ENCODE data around the gene MICAL1.
A peak's percentile ranks its signal among the peaks of the same experiment; 100 is the strongest.
"Not testable (repeated sequence)": the region's sequence is repeated elsewhere in the genome, so short reads cannot be mapped to it uniquely, and the experiment has no call there.

The MICAL1 gene

GRCh38 chr6:109472132-109472995 lies 16.8 kb upstream of the MICAL1 start:
- H3K4me3 ChIP-seq (ENCODE audit: low read length): no peak overlapping the region
- H3K27me3 ChIP-seq (ENCODE audit: control insufficient read depth, insufficient read depth, low read length): no peaks in the 10 kb centered on the region
- peaks cover 29% of the 10 kb centered on the region for H3K36me3 ChIP-seq (ENCODE audit: control insufficient read depth, insufficient read depth, low read length)
- H3K27ac ChIP-seq (ENCODE audit: low read depth, low read length): no peak overlapping the region
- no peaks in the 10 kb centered on the region for H3K4me1 ChIP-seq (ENCODE audit: control insufficient read depth, insufficient read depth, low read length)
- no peak overlapping the region for H3K9ac ChIP-seq (ENCODE audit: low read length)

GRCh38 chr6:109471105-109471810 lies 15.7 kb upstream of the MICAL1 start:
- Histone ChIP-seq H3K36me3 (ENCODE audit: control insufficient read depth, insufficient read depth, low read length) (peaks cover 29% of the 10 kb centered on the region), H3K9ac (ENCODE audit: low read length) (no peak overlapping the region), H3K27me3 (ENCODE audit: control insufficient read depth, insufficient read depth, low read length) (no peaks in the 10 kb centered on the region), H3K4me1 (ENCODE audit: control insufficient read depth, insufficient read depth, low read length) (no peaks in the 10 kb centered on the region), H3K27ac (ENCODE audit: low read depth, low read length) (no peak overlapping the region), H3K4me3 (ENCODE audit: low read length) (no peak overlapping the region)

GRCh38 chr6:109469591-109470189 lies 14.1 kb upstream of the MICAL1 start:
- H3K4me3 ChIP-seq (ENCODE audit: low read length): no peak overlapping the region
- no peaks in the 10 kb centered on the region for H3K4me1 ChIP-seq (ENCODE audit: control insufficient read depth, insufficient read depth, low read length)
- peaks cover 29% of the 10 kb centered on the region for H3K36me3 ChIP-seq (ENCODE audit: control insufficient read depth, insufficient read depth, low read length)
- no peaks in the 10 kb centered on the region for H3K27me3 ChIP-seq (ENCODE audit: control insufficient read depth, insufficient read depth, low read length)
- no peak overlapping the region for H3K27ac ChIP-seq (ENCODE audit: low read depth, low read length)
- no peak overlapping the region for H3K9ac ChIP-seq (ENCODE audit: low read length)

GRCh38 chr6:109467696-109468095 lies 12.1 kb upstream of the MICAL1 start:
- H3K4me1 ChIP-seq (ENCODE audit: control insufficient read depth, insufficient read depth, low read length): no peaks in the 10 kb centered on the region
- H3K36me3 ChIP-seq (ENCODE audit: control insufficient read depth, insufficient read depth, low read length): peaks cover 29% of the 10 kb centered on the region
- no peak overlapping the region for H3K9ac ChIP-seq (ENCODE audit: low read length)
- no peaks in the 10 kb centered on the region for H3K27me3 ChIP-seq (ENCODE audit: control insufficient read depth, insufficient read depth, low read length)
- H3K4me3 ChIP-seq (ENCODE audit: low read length): no peak overlapping the region
- H3K27ac ChIP-seq (ENCODE audit: low read depth, low read length): no peak overlapping the region

- Histone ChIP-seq H3K27me3 (ENCODE audit: control insufficient read depth, insufficient read depth, low read length) (no peaks in the 10 kb centered on the region), H3K4me3 (ENCODE audit: low read length) (no peak overlapping the region), H3K4me1 (ENCODE audit: control insufficient read depth, insufficient read depth, low read length) (no peaks in the 10 kb centered on the region), H3K27ac (ENCODE audit: low read depth, low read length) (no peak overlapping the region), H3K36me3 (ENCODE audit: control insufficient read depth, insufficient read depth, low read length) (peaks cover 19% of the 10 kb centered on the region), H3K9ac (ENCODE audit: low read length) (peak overlapping the region; percentile 10)
Measured at GRCh38 chr6:109466212-109466923, 10.8 kb upstream of the MICAL1 start.

GRCh38 chr6:109465772-109466171 lies 10.2 kb upstream of the MICAL1 start:
- Histone ChIP-seq H3K27ac (ENCODE audit: low read depth, low read length) (no peak overlapping the region), H3K36me3 (ENCODE audit: control insufficient read depth, insufficient read depth, low read length) (peaks cover 13% of the 10 kb centered on the region), H3K27me3 (ENCODE audit: control insufficient read depth, insufficient read depth, low read length) (no peaks in the 10 kb centered on the region), H3K4me1 (ENCODE audit: control insufficient read depth, insufficient read depth, low read length) (no peaks in the 10 kb centered on the region), H3K9ac (ENCODE audit: low read length) (no peak overlapping the region), H3K4me3 (ENCODE audit: low read length) (no peak overlapping the region)

- Histone ChIP-seq H3K4me1 (ENCODE audit: control insufficient read depth, insufficient read depth, low read length) (no peaks in the 10 kb centered on the region), H3K27ac (ENCODE audit: low read depth, low read length) (no peak overlapping the region), H3K27me3 (ENCODE audit: control insufficient read depth, insufficient read depth, low read length) (no peaks in the 10 kb centered on the region), H3K4me3 (ENCODE audit: low read length) (no peak overlapping the region), H3K36me3 (ENCODE audit: control insufficient read depth, insufficient read depth, low read length) (peaks cover 4% of the 10 kb centered on the region), H3K9ac (ENCODE audit: low read length) (no peak overlapping the region)
Measured at GRCh38 chr6:109461733-109462526, 6.4 kb upstream of the MICAL1 start.

GRCh38 chr6:109461205-109461604 lies 5.6 kb upstream of the MICAL1 start:
- not testable (repeated sequence) for H3K4me3 ChIP-seq (ENCODE audit: low read length); H3K36me3 ChIP-seq (ENCODE audit: control insufficient read depth, insufficient read depth, low read length); H3K9ac ChIP-seq (ENCODE audit: low read length); H3K27me3 ChIP-seq (ENCODE audit: control insufficient read depth, insufficient read depth, low read length); H3K4me1 ChIP-seq (ENCODE audit: control insufficient read depth, insufficient read depth, low read length); H3K27ac ChIP-seq (ENCODE audit: low read depth, low read length)

GRCh38 chr6:109460161-109460829 lies 4.7 kb upstream of the MICAL1 start:
- Histone ChIP-seq H3K9ac (ENCODE audit: low read length) (no peak overlapping the region), H3K27ac (ENCODE audit: low read depth, low read length) (no peak overlapping the region), H3K36me3 (ENCODE audit: control insufficient read depth, insufficient read depth, low read length) (no peaks in the 10 kb centered on the region), H3K4me1 (ENCODE audit: control insufficient read depth, insufficient read depth, low read length) (peaks cover 1% of the 10 kb centered on the region), H3K27me3 (ENCODE audit: control insufficient read depth, insufficient read depth, low read length) (no peaks in the 10 kb centered on the region), H3K4me3 (ENCODE audit: low read length) (no peak overlapping the region)

- H3K9ac ChIP-seq (ENCODE audit: low read length): no peak overlapping the region
- no peak overlapping the region for H3K4me3 ChIP-seq (ENCODE audit: low read length)
- H3K27me3 ChIP-seq (ENCODE audit: control insufficient read depth, insufficient read depth, low read length): no peaks in the 10 kb centered on the region
- H3K36me3 ChIP-seq (ENCODE audit: control insufficient read depth, insufficient read depth, low read length): no peaks in the 10 kb centered on the region
- H3K4me1 ChIP-seq (ENCODE audit: control insufficient read depth, insufficient read depth, low read length): peaks cover 3% of the 10 kb centered on the region
- H3K27ac ChIP-seq (ENCODE audit: low read depth, low read length): no peak overlapping the region
Measured at GRCh38 chr6:109458774-109459531, 3.4 kb upstream of the MICAL1 start.

- no peak overlapping the region for H3K4me3 ChIP-seq (ENCODE audit: low read length)
- peaks cover 8% of the 10 kb centered on the region for H3K36me3 ChIP-seq (ENCODE audit: control insufficient read depth, insufficient read depth, low read length)
- peaks cover 3% of the 10 kb centered on the region for H3K4me1 ChIP-seq (ENCODE audit: control insufficient read depth, insufficient read depth, low read length)
- no peaks in the 10 kb centered on the region for H3K27me3 ChIP-seq (ENCODE audit: control insufficient read depth, insufficient read depth, low read length)
- H3K27ac ChIP-seq (ENCODE audit: low read depth, low read length): no peak overlapping the region
- no peak overlapping the region for H3K9ac ChIP-seq (ENCODE audit: low read length)
Measured at GRCh38 chr6:109457562-109457996, 2.0 kb upstream of the MICAL1 start.
